HCT116 (cell line): ENCODE measurements around the gene MOAP1. TPM values are rescaled to one million over a fixed set of nuclear protein-coding genes. Genes with fewer than 3 reads are reported as not detected.

ENCODE experiments used
- ATAC-seq: fragments of 200-7000 bp; cut with Tn5 transposase; 2 replicates; pipeline ENCODE4 v1.9.1; 2020; ENCODE audit warnings: mild to moderate bottlenecking, moderate library complexity
- BruUV-seq: library from RNA; stranded (reverse); fragments of 400-500 nt; replicated peaks from 2 replicates; lab custom pipeline; 2021; lab: Mats Ljungman, UMichigan
- CTCF ChIA-PET: fragments of 300-600 bp; sonication (Branson Sonifier 250); formaldehyde crosslinking; loops from one replicate; lab custom pipeline; 2021; ENCODE audit warnings: antibody characterized with exemption; lab: Charles Lee
- POLR2A ChIA-PET: fragments of 300-600, 350-600 bp; sonication (Branson Sonifier 250); formaldehyde crosslinking; loops from one replicate; lab custom pipeline; 2021; ENCODE audit warnings: antibody characterized with exemption; lab: Charles Lee
- RAD21 ChIA-PET, 2 experiments: fragments of 300-600 bp; sonication (Branson Sonifier 250); formaldehyde crosslinking; loops; one replicate each; lab custom pipeline; 2023; ENCODE audit warnings: low total read pairs in 2 of 2; ENCODE audit not compliant: uncharacterized antibody in 2 of 2, unreplicated experiment in 2 of 2, low non-redundant PET in 1 of 2; lab: Charles Lee
- DNase-seq: peaks from one replicate; pipeline ENCODE4 v3.0.0-alpha.2; 2010; ENCODE audit warnings: low read depth, low spot score
- H2AFZ ChIP-seq: fragments of 200-600 bp; shearing (Covaris generic), sonication (generic); 2 replicates; pipeline ENCODE4 v1.6.1; 2017; ENCODE audit warnings: low read depth, mixed run types, mixed read lengths, antibody characterized with exemption, low read length; ENCODE audit not compliant: poor library complexity, severe bottlenecking
- H3K27ac ChIP-seq: 2 replicates; pipeline ENCODE4 v1.5.1; 2012; ENCODE audit warnings: low read depth, low read length
- H3K27me3 ChIP-seq: fragments of 200-600 bp; sonication (generic); 2 replicates; pipeline ENCODE4 v1.6.1; 2016; ENCODE audit warnings: mixed run types, low read length, mixed read lengths; ENCODE audit not compliant: insufficient read depth
- H3K36me3 ChIP-seq, 2 experiments: fragments of 200-500 bp in 1 of 2; fragments of 200-600 bp in 1 of 2; sonication (Bioruptor generic) in 1 of 2; sonication (generic) in 1 of 2; 2 replicates each; pipeline versions ENCODE4 v1.5.1 to v1.6.1; 2014 to 2016; ENCODE audit warnings: low read length in 2 of 2, inconsistent platforms in 1 of 2, mixed read lengths in 1 of 2, mixed run types in 1 of 2; ENCODE audit not compliant: insufficient read depth in 2 of 2, control insufficient read depth in 1 of 2
- H3K4me1 ChIP-seq, 2 experiments: fragments of 200-600 bp in 1 of 2; sonication (generic) in 1 of 2; 2 replicates each; pipeline versions ENCODE4 v1.5.1 to v1.6.1; 2012 to 2017; ENCODE audit warnings: low read length in 2 of 2, inconsistent platforms in 1 of 2, mild to moderate bottlenecking in 1 of 2, mixed read lengths in 1 of 2, mixed run types in 1 of 2, moderate library complexity in 1 of 2; ENCODE audit not compliant: insufficient read depth in 2 of 2, control insufficient read depth in 1 of 2
- H3K4me2 ChIP-seq: fragments of 200-600 bp; sonication (generic); 2 replicates; pipeline ENCODE4 v1.6.1; 2017; ENCODE audit warnings: mixed run types, low read length, mixed read lengths
- H3K4me3 ChIP-seq, 2 experiments: fragments of 200-600 bp in 1 of 2; sonication (generic) in 1 of 2; replicated peaks in 1 of 2; 2 replicates each; pipeline ENCODE4 v1.5.1; 2011 to 2016; ENCODE audit warnings: low read length in 2 of 2, control low read depth in 1 of 2, low read depth in 1 of 2, mild to moderate bottlenecking in 1 of 2, mixed read lengths in 1 of 2, mixed run types in 1 of 2
- H3K79me2 ChIP-seq: fragments of 200-600 bp; sonication (generic); 2 replicates; pipeline ENCODE4 v1.6.1; 2017; ENCODE audit warnings: mild to moderate bottlenecking, mixed run types, low read length, moderate library complexity, mixed read lengths; ENCODE audit not compliant: insufficient read depth
- H3K9ac ChIP-seq: fragments of 200-600 bp; sonication (generic); 2 replicates; pipeline ENCODE4 v1.6.1; 2016; ENCODE audit warnings: low read length, mixed read lengths
- H3K9me2 ChIP-seq: fragments of 200-600 bp; sonication (generic), shearing (Covaris generic); 2 replicates; pipeline ENCODE4 v1.6.1; 2017; ENCODE audit warnings: mixed run types, mild to moderate bottlenecking, moderate library complexity; ENCODE audit not compliant: insufficient read depth
- H3K9me3 ChIP-seq, 2 experiments: fragments of 200-500 bp in 1 of 2; fragments of 200-600 bp in 1 of 2; sonication (Bioruptor generic) in 1 of 2; sonication (generic) in 1 of 2; 2 replicates each; pipeline ENCODE4 v1.6.1; 2014 to 2017; ENCODE audit warnings: low read length in 2 of 2, mixed read lengths in 2 of 2, inconsistent platforms in 1 of 2, low read depth in 1 of 2, mild to moderate bottlenecking in 1 of 2, mixed run types in 1 of 2, moderate library complexity in 1 of 2; ENCODE audit not compliant: control insufficient read depth in 1 of 2, insufficient read depth in 1 of 2
- H4K20me1 ChIP-seq: fragments of 200-600 bp; sonication (generic), shearing (Covaris generic); 2 replicates; pipeline ENCODE4 v1.6.1; 2017; ENCODE audit warnings: mixed run types, mild to moderate bottlenecking, moderate library complexity; ENCODE audit not compliant: insufficient read depth
- CBX3 ChIP-seq: IDR thresholded peaks from 2 replicates; pipeline ENCODE4 v1.6.1; 2012; ENCODE audit warnings: low read depth
- CEBPB ChIP-seq: IDR thresholded peaks from 2 replicates; pipeline ENCODE4 v1.6.1; 2012; ENCODE audit warnings: low read depth
- EGR1 ChIP-seq: IDR thresholded peaks from 2 replicates; pipeline ENCODE4 v1.6.1; 2012; ENCODE audit warnings: low read depth
- EZH2phosphoT487 ChIP-seq: fragments of 200-600 bp; IDR thresholded peaks from 2 replicates; pipeline ENCODE4 v1.6.1; 2018; ENCODE audit warnings: antibody characterized with exemption, borderline replicate concordance
- POLR2A ChIP-seq: IDR thresholded peaks from 2 replicates; pipeline ENCODE4 v1.7.0; 2011; ENCODE audit warnings: borderline replicate concordance; ENCODE audit not compliant: insufficient read depth, insufficient read length; ENCODE audit errors: extremely low read depth
- REST ChIP-seq: IDR thresholded peaks from 2 replicates; pipeline ENCODE4 v1.6.1; 2012; ENCODE audit warnings: low read depth
- TCF7L2 ChIP-seq: IDR thresholded peaks from 2 replicates; pipeline ENCODE4 v1.7.0; 2011; ENCODE audit warnings: borderline replicate concordance, inconsistent platforms; ENCODE audit not compliant: insufficient read depth, insufficient read length; ENCODE audit errors: extremely low read depth
- YY1 ChIP-seq: IDR thresholded peaks from 2 replicates; pipeline ENCODE4 v1.6.1; 2011; ENCODE audit warnings: low read length, low read depth, moderate library complexity, mild to moderate bottlenecking; ENCODE audit not compliant: insufficient replicate concordance; ENCODE audit errors: extremely low read depth
- ZNF274 ChIP-seq: fragments of 200-500 bp; sonication (Bioruptor generic); IDR thresholded peaks from 2 replicates; pipeline ENCODE4 v1.6.1; 2014; ENCODE audit warnings: mild to moderate bottlenecking, low read depth, low read length, inconsistent platforms
- intact Hi-C: fragments of 100-400 bp; cut with micrococcal nuclease; formaldehyde crosslinking; loops from 2 replicates; pipeline ENCODE4 v1.10.0; 2022
- total RNA-seq: library from RNA; stranded (reverse); gene quantifications from one replicate; pipeline ENCODE4 v1.2.1, GENCODE V29; 2021; ENCODE audit not compliant: unreplicated experiment

Gene MOAP1
- total RNA-seq, 1 experiment from 2014 or later = 14.2 TPM

GRCh38 chr14:93133464-93133863 lies 51.2 kb downstream of the MOAP1 start:
- H3K79me2 ChIP-seq = no peaks in the 10 kb centered on the region
- H3K4me1 ChIP-seq = peaks cover 7 to 11% of the 10 kb centered on the region in 2 experiments
- POLR2A ChIA-PET = no interaction called here
- no peak overlapping the region for H3K4me3 ChIP-seq
- H4K20me1 ChIP-seq = no peaks in the 10 kb centered on the region
- no peak overlapping the region for H3K4me2 ChIP-seq
- CTCF ChIA-PET = interaction anchor here (1.5 to 3.3 kb wide), 3 partner anchors 19 to 182 kb away, joined by 6 to 46 read pairs (median 15); no protein-coding TSS in a partner anchor
- DNase-seq (no peak), ATAC-seq (no peak)
- no TSS peak for BruUV-seq
- no peak overlapping the region for H3K9ac ChIP-seq
- H2AFZ ChIP-seq = no peak overlapping the region
- intact Hi-C loops = no loop called here
- no peaks in the 10 kb centered on the region for H3K9me3 ChIP-seq
- RAD21 ChIA-PET = interaction anchor here in 1 of 2 experiments (2.2 kb wide), 1 partner anchor 20 kb away, joined by 9 read pairs; no protein-coding TSS in a partner anchor
- no peaks in the 10 kb centered on the region for H3K27me3 ChIP-seq
- no peaks in the 10 kb centered on the region for H3K36me3 ChIP-seq
- no peak overlapping the region for H3K27ac ChIP-seq
- no peak for TF ChIP-seq REST
- no peak for TF ChIP-seq ZNF274
- no peak for TF ChIP-seq TCF7L2
- no peak for TF ChIP-seq CBX3
- TF ChIP-seq YY1 = no peak
- no peak for TF ChIP-seq EZH2phosphoT487
- TF ChIP-seq CEBPB = no peak
- no peak for TF ChIP-seq EGR1
- no peak for TF ChIP-seq POLR2A
- H3K9me2 ChIP-seq = no peaks in the 10 kb centered on the region
